Stimulated activated CD8-positive, alpha-beta memory T cell treated with anti-CD3 and anti-CD28 coated beads, Interleukin-2, amount 100 ng/mL, for 48 hours (primary cell): ENCODE measurements around the gene ZNF547.

Source experiments
- DNase-seq, 2 donors: peaks; one replicate each; pipeline ENCODE4 v3.0.0-alpha.2; 2020; ENCODE audit warnings: low read depth in 2 of 2

Gene ZNF547

DNA sequence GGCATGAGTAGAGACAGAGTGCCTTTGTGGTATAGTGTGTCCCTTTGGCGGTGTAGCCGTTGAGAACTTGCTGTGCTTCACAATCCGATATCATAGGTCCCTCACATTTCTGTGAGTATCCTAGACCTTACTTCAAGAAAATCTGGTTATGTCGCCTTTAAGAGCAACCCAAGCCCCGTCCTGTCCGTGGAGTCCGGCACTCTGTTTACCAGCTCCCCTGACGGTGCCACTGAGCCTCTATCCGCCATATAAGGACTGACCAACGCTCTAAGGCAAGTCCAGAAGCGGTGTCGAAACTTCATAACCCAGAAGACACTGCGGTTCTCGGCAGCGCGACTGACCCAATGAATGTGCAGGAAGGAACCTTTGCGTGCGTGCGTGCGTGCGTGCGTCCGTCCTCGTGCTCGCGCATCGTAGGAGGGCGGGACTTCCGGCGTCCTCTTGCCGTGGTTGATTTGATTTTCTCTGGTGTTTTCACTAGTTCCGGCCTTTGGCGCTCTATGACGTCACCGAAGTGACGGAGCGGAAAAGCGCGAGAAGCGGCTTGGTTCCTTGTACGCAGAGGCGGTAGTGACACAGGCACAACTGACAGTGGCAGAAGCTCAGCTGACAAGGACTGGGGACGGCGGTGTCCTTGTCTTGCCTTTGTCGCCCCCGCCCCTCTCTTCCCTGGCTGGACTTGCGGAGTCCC lies at the start of gene ZNF547, which contains the start of gene TRAPPC2B:
TSS of gene ZNF547 (plus strand) at position 555 of the 691 bp plus-strand sequence. CDS start 5,005 bp downstream, outside the sequence.
TSS of gene TRAPPC2B (plus strand) at position 555 of the 691 bp plus-strand sequence. CDS start 1,283 bp downstream, outside the sequence.
- DNase-seq: peak; percentile 92 to 94

DNA sequence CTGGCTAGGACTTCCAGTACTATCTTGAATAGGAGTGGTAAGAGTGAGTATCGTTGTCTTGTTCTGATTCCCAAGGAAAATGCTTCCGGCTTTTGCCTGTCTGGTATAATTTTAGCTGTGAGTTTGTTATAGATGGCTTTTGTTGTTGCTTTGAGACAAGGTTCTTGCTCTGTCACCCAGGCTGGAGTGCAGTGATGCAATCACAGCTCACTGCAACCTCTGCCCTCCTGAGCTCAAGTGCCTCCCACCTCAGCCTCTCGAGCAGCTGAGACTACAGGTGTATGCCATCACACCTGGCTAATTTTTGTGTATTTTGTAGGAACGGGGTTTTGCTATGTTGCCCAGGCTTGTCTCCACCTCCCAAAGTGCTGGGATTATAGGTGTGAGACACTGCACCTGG lies 49.2 kb upstream of the ZNF547 start:
- DNase-seq: no peak

DNA sequence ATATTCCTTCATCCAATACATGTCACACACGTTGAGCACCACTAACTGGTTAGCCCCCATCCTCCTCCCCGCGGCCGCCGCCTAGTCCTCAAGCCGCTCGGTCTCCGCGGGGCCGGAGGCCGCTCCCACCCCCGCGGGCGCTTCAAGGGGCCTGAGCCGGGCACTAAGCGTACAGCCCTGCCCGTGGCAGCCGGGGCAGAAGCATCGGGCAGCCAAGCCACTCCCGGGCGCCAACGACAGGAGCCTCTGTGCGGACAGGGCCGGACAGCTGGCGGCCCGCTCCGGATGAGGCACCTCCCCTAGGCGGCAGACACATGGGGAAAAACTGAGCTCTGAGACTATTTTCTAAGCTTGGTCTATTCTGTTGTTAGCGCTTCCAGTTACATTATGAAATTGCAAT lies 45.8 kb upstream of the ZNF547 start:
- DNase-seq: no peak

DNA sequence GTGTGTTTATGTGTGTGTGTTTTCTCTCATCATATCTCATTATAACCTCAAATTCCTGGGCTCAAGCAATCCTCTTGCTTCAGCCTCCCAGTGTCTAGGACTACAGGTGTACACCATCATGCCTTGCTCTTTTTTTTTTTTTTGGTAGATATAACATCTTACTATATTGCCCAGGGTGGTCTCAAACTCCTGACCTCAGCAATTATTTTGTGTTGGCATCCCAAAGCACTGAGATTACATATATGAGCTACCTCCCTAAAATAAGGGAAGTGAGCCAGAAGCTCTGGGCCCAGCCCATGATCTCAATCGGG lies 43.5 kb upstream of the ZNF547 start:
- no peak for DNase-seq

DNA sequence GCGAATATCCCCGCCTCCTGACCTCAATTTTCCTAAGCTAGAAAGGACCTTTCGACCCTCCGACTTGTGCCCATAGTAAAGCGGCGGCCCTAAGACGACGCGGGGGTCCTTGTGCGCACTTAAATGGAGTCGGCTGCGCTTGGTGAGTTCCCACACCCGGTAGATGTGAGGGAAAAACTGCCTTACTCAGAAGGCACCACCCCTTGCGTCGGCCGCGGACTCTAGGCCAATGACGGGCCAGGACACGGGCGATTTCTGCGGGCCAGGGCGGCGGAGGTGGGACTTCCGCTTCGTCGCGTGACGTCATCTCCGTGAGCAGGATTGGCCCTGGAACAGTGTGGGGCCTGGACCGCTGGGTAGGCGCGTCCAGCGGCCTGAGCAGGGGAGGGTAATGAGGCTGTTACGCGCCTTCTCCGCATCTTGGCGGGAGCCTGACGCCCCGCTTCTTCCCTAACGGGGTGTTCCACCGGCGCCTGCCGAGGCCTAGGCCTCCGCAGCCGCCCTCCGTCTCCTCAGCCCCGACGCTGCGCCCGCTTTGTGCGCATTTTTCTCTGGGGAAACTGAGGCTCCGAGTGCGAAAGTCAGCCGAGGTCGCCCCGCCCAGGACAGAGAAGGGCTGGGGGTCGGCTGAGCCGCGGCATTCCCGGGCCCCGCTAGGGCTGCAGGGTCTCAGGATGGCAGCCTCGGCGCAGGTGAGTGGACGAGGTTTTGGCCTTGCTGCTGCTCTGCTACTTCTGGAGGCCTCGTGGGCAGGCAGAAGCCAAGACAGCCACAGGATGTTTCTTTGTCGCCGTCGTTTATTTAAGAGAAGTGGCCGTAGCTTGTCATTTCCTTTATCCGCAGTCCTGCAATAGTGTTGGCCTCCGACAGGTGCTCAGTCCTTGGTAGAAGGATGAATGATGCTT lies 42.9 kb upstream of the ZNF547 start, which contains the start of gene ZNF543:
TSS of gene ZNF543 (plus strand) at position 293 of the 905 bp plus-strand sequence. CDS start at position 675, 382 bp downstream.
- DNase-seq: peak; percentile 87 to 93

DNA sequence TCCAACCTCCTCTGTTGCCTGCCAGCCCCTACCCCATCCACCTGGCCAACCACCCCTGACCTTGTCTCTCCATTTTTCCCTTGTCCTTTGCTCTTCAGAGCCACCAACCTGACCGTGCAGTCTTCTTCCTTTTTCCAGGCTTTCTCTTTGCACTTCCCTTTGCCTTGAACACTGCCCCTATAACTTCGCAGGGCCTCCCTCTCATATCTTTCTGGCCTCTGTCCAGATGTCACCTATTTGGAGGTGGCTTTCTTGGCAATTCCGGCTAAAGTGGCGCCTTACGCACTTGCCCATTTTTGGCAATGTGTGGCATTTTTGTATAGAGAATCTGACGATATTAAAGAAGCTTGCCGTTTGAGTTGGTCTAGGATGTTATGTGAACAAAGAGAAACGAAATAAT lies 42.2 kb upstream of the ZNF547 start:
- DNase-seq: no peak

DNA sequence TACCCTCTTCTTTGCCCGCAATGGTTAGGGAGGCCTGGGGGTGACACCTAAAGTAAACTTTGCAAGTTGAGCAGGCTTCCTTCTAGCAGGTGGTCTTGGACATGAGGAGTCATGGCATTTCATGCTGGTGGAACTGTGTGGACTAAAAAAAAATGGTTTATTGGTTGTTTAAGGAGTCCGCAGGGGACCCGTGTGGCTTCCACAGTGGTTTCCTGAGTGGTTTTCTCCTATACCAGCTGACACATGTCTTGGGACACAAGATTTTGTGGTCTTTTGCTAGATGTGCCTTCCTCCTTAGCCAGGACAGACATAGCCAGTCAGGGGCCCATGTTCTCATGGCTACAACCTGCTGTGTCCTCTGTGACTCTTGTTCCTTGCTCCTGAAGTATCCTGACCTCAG lies 41.6 kb upstream of the ZNF547 start:
- DNase-seq: no peak

DNA sequence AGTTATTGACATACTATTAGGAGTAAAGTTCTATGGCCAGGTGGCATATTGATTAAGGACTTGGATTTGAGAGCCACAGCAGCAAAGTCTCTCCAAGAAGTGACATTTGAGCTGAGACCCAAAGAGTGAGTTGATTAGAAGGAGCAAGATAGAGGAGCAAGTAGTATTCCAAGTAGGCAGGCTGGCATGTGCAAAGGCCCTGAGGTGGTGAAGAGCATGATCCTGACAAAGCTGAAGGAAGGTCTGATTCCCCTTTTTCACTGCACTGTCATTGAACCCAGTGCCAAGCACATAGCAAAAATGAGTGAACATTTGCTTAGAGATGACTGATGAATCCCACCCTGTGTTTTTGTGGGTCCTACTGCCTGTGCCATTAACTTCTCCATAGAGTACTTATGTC lies 38.4 kb upstream of the ZNF547 start:
- DNase-seq: no peak

DNA sequence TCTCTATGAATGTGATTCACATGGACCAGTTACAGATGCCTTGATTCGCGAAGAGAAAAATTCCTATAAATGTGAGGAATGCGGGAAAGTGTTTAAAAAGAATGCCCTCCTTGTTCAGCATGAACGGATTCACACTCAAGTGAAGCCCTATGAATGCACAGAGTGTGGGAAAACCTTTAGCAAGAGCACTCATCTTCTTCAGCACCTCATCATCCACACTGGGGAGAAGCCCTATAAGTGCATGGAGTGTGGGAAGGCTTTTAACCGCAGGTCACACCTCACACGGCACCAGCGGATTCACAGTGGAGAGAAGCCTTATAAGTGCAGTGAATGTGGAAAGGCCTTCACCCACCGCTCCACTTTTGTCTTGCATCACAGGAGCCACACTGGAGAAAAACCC lies 35.4 kb upstream of the ZNF547 start:
- DNase-seq: no peak

DNA sequence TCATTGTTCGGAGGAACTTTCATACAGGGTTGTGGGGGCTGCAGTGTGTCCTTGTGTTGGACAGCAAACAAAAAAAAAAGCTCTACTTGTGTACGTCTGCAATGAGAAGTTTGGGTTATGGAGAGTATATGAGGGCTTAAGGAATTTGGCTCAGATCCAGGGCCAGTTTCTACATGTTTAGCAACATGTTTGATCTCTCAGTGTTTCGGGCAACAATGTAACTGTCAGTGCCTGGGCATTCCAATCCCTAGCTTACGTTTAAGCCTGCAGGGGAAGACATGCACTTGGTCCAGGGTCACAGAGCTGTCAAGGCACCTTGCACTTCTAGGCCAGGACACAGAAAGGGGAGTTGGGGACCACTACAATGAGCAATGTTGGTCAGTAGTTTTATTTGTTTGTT lies 29.2 kb upstream of the ZNF547 start:
- no peak for DNase-seq

DNA sequence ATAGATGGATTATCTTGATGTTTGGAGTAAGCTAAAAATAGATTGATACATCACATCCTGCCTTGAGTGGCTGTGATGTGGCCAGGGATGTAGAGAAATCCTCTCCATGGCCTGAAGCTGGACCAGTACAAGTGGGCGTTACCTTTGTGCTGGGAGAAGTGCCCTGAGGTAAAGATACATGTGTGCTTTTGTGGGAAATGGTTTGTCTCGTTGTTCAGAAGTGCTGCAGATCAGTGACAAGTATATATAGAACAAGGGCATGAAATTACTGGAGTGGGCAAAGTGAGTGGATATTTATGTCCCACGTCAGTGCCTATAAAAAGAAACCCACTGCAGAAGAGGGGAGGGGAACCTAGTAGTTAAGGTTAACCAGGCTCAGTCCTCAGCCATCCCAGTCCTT lies 24.5 kb upstream of the ZNF547 start:
- no peak for DNase-seq

DNA sequence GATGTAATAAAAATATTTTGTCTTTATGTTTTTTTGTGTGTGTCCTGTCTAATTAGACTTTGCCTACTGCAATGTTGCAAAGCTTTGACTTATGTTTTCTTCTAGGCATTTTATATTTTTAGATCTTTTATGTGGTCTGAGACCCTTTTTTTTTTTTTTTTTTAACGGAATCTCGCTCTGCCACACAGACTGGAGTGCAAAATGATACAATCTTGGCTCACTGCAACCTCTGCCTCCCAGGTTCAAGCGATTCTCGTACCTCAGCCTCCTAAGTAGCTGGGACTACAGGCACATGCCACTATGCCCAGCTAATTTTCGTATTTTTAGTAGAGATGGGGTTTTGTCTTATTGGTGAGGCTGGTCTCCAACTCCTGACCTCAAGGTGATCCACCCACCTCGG lies 20.8 kb upstream of the ZNF547 start:
- no peak for DNase-seq

DNA sequence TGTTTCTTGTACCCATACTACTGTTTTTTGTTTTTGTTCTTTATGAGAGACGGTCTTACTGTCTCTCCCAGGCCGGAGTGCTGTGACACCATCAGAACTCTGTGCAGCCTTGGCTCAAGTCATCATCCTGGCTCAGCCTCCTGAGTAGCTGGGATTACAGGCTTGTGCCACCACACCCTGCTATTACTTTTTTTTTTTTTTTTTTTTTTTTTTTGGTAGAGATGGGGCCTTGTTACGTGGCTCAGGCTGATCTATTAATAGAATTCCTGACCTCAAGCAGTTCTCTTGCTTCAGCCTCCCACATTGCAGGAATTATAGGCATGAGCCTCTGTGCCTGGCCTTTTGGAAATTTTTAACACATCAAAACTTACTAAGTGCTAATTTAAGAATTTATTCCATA lies 15.2 kb upstream of the ZNF547 start:
- DNase-seq: no peak

DNA sequence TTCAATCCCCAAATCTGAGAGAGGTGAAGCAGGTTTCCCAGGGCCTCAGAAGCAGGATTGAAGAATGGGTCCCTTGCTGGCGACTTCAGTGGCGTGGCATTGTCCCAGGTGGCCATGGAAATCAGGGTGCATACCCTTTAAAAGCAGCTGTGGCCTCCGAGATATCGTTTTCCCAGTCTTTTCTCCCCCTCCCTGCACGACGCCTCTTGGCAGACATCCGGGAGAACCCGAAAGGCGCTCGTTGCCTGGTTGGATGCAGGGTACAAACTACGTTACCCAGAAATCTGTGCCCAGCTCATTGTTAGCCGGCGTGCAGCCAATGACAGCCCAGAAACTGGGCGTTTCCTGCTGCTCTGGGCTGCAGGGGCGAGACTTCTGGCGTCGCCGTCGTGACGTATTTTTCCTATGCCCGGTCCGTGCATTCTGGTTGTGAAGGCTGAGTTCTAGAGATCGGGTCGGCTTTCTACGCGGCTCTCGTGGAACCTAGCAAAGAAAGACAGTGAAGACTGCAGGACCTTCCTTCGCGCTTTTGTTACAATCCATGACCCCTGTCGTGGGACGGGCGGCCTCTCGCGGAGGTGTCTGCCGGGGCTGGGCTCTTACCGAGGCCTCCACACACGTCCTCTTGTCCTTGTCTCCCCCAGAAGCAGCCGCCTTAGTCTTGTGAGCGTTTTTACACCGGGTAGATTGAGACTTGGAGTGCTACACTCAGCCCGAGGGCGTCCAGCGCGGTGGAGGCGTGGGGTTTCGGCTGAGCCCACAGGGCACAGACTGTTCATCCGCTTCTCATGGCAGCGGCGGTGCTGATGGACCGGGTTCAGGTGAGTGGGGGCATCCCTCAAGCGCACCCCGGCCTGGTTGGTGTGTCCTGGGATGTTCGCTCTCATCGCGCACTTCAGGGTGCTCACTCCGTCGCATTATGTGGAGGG lies 12.2 kb upstream of the ZNF547 start, which contains the start of gene ZNF304:
TSS of gene ZNF304 (plus strand) at position 395 of the 929 bp plus-strand sequence. CDS start at position 789, 394 bp downstream.
- peak; percentile 69 to 75 for DNase-seq

DNA sequence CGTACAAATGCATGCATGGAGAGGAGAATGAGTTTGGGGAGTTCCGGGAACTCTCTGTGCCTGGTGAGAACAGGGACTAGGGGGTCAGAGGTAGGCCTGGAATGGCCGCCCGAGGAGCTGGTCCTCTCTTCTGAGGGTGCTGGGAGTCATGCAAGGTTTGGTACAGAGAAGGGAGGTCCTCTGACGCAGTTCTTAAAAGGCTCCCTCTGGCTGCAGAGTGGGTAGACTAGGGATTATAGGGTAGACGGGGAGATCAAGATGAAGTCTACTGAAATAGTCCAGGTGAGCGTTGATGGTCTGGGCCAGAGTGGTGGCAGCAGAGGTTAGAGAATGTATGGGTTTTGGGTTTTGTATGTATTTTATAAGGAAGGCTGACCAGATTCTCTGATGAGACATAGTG lies 11.5 kb upstream of the ZNF547 start:
- no peak for DNase-seq

DNA sequence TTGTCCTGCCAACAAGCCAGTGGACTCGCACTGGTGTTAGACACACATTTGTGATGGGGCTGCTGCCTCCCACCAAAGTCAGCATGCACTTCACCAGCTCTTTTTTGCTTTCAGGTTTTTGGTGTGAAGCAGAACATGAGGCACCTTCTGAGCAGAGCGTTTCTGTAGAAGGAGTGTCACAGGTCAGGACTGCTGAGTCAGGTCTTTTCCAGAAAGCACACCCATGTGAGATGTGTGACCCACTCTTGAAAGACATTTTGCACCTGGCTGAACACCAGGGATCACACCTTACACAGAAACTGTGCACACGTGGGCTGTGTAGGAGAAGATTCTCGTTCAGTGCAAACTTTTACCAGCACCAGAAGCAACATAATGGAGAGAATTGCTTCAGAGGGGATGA lies 7.4 kb upstream of the ZNF547 start:
- no peak for DNase-seq

DNA sequence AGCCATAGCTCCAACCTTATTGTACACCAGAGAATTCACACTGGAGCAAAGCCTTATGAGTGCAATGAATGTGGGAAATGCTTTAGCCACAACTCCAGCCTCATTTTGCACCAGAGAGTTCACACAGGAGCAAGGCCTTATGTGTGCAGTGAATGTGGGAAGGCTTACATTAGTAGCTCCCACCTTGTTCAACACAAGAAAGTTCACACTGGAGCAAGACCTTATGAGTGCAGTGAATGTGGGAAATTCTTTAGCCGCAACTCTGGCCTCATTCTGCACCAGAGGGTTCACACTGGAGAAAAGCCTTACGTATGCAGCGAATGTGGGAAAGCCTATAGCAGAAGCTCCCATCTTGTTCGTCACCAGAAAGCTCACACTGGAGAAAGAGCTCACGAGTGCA lies 5.9 kb upstream of the ZNF547 start:
- no peak for DNase-seq

DNA sequence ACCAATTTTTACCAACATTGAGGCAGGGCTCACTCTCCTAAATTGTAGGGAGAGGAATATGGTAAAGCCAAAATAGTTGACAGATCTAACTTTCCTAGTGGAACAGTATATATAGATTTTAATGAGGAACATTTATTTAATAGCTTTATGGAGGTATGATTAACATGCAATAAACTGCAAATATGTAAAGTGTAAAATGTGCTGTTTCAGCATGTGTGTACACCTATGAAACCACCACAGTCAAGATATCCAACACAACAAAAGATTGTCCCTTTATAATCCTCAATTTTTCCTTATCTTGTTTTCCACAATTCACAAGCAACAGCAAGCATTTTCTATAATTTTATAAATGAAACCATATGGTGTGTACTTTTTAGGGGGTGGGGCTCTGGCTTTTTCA lies 4.1 kb upstream of the ZNF547 start:
- DNase-seq: no peak

DNA sequence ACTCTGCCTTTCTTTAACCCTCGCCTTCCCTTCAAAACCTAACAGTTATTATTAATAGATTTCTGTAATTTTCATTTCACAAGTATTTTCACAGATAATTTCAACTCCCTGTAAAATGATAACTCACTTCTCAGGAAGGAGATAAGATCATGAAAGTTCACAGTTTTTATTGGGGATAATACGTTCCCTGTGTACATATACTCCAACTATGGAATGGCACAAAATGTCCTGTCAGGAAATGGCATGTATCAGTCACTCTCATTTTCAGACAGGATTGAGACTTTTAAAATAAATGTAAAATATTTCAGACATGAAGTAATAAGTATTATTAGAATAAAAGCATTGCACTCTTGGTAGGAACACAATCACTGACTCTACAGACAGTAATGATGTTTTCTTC lies 932 bp upstream of the ZNF547 start:
- DNase-seq: no peak

DNA sequence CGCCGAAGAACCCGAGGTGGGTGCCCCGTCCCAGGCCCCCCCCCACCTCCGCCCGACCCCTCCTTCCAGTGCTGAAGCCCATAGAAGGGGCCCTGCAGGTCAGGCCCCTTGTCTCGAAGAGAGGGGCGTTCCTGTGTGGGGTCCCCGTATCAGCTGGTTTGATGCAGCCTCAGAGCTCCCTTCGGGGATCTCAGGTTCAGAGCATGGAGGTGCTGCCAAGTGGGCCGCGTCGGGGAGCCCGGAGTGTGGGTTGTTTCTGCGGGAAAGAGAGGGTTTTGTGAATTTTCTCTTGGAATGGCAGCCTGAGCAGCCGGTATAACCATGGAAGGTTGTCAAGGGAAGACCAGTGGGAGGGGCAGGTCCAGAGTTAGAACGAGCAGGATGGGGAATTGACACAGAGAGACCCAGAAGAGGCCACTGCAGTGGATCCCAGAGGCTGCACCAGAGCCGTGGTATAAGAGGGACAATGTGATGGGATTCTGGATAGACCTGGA lies 384 bp downstream of the ZNF547 start:
- no peak for DNase-seq

DNA sequence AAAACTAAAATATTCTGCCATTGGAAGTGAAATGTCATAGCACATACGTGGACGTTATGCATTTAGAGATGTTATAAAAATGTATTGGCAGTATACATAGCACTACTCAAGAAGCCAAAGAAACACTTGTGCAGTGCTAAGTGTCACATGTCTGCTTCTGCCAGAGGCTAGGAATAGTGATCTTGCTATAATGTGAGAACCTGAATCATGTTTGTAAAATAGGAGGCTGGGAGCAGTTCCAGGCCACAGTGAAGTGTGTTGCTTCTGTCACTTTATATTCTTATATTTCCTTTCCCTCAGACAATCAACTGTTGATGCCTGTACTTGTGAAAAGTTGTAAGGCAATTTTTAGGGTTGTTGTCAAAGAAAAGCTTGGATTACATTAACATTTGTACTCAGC lies 3.4 kb downstream of the ZNF547 start:
- no peak for DNase-seq

DNA sequence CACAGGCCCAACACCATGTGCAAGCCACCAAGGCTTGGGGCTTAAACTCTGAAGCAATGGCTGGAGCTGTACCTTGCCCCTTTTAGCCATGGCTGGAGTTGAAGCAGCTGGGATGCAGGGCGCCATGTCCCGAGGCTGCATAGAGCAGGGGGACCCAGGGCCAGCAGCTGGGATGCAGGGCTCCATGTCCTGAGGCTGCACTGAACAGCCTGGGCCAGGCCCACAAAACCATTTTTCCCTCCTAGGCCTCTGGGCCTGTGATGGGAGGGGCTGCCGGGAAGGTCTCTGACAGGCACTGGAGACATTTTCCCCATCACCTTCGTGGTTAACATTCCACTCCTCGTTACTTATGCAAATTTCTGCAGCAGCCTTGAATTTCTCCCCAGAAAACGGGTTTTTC lies 10.8 kb downstream of the ZNF547 start:
- no peak for DNase-seq
